HG03342 (cell line): ENCODE data around the gene TBX5.

Experiments
- ATAC-seq: cut with Tn5 transposase; IDR thresholded peaks from one replicate; pipeline ENCODE4 v1.9.1; 2021; ENCODE audit warnings: mild to moderate bottlenecking, moderate library complexity; ENCODE audit not compliant: unreplicated experiment

TBX5 gene

GRCh38 chr12:114321524-114321923, 84.4 kb downstream of the TBX5 start:
- no peak for ATAC-seq

GRCh38 chr12:114320968-114321367, 85.0 kb downstream of the TBX5 start:
- no peak for ATAC-seq

DNA sequence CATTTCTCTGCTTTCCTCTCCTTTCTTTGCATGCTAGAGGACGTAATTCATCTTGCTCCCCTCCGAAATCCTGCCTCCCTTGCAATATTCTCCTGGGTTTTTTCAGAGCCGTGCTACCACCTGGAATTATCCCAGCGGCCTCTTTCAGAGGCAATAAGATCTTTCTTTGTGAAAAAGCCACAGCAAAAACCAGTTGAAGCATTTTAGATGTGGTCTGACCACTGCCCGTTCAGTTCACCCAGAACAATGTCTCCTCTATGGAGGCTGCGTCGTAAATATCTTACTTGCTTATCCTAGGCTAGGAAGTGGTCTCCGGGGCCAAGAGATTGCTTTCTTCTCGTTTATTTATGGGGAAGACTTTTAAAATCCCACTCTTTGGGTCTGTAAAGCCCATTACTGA, 85.8 kb downstream of the TBX5 start:
- ATAC-seq = no peak

GRCh38 chr12:114319422-114319821, 86.5 kb downstream of the TBX5 start:
- no peak for ATAC-seq

GRCh38 chr12:114318984-114319383, 87.0 kb downstream of the TBX5 start:
- no peak for ATAC-seq

GRCh38 chr12:114316076-114316475, 89.9 kb downstream of the TBX5 start:
- no peak for ATAC-seq

DNA sequence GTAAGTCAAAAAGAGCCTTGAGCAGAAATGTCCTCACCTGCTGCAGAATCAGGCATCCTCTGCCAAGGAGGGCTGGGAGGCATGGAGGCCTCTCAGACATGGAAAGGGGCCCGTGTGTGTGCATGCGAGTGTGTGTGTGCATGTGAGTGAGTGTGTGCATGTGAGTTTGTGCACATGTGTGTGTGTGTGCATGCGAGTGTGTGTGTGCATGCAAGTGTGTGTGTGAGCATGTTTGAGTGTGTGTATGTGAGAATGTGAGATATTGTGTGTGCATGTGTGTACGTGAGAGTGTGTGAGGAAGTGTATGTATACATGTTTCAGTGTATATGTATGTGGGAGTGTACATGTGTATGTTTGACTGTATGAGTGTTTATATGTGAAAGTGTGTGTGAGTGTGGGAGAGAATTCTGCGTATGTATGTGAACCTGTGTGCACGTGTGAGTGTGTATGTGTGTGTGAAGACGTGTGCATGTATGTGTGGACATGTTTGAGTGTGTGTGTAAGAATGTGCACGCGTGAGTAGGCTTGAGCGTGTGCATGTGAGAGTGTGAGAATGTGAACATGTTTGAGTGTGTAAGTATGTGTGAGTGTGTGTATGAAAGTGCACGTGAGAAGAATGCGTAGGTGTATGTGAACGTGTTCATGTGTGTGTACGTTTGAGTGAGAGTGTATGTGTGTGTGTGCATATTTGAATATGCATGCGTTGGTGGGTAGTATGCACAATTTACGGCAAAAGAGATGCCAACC, 90.8 kb downstream of the TBX5 start:
- no peak for ATAC-seq

- no peak for ATAC-seq
Observed at GRCh38 chr12:114314403-114314802, 91.5 kb downstream of the TBX5 start.

- ATAC-seq = no peak
Observed at GRCh38 chr12:114313910-114314309, 92.0 kb downstream of the TBX5 start.

DNA sequence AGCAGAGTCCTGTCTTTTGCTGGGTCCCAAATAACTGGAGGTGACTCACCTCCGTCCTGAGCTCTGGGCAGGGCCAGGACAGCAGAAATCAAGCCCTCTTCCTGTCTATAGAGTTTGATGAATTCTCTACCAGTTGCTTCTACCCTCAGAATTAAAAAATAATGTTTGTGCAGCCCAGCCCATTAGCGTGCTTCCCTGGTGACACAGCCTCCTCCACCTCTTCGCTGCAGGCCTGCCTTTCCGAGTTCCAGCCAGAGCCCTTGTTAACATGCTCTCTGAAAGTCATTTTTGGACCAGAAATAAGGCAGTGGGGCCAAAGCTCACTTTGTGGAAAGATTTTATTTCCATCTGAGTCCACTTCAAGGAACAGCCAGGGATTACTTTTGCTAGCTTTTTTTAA, 94.0 kb downstream of the TBX5 start:
- no peak for ATAC-seq

GRCh38 chr12:114306646-114307045, 99.3 kb downstream of the TBX5 start:
- ATAC-seq = no peak

DNA sequence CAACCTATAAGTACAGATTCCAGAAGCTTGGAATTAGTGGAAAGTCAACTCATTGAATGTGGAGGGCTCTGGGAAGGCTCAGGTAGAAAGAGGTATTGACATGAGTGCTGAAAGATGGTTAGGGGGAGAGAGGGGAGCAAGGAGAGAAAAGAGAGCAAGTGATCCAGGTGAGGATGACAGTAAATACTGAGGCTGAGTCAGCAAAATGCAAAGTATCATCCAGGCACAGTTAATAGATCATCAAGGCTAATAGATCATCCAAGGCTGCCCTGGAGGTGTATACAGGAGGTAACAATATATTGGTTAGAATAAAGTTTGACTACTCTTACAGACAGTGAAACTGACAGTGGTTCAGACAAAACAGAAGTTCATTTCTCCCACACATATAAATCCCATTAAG, 100.5 kb downstream of the TBX5 start:
- ATAC-seq = no peak
